CD14-positive monocyte (primary cell): ENCODE data around the gene CDH23. TPM values are rescaled to one million over a fixed set of nuclear protein-coding genes. Genes with fewer than 3 reads are reported as not detected.

Experiments used
- DNase-seq, 3 donors: peaks; one replicate each; pipeline ENCODE4 v3.0.0-alpha.2; 2011 to 2022
- H2AFZ ChIP-seq: 2 replicates; pipeline ENCODE4 v1.6.0; 2012; ENCODE audit warnings: mild to moderate bottlenecking, low read depth, low read length, inconsistent platforms; ENCODE audit not compliant: insufficient read depth, poor library complexity, severe bottlenecking
- H3K27ac ChIP-seq, 2 donors: 1 replicate in 1 of 2; 2 replicates in 1 of 2; pipeline ENCODE4 v1.5.1; 2012 to 2013; ENCODE audit warnings: low read length in 2 of 2, control low read depth in 1 of 2, inconsistent platforms in 1 of 2, low read depth in 1 of 2, mild to moderate bottlenecking in 1 of 2
- H3K27me3 ChIP-seq, 2 donors: one replicate each; pipeline versions ENCODE4 v1.6.0 to v1.6.1; 2011 to 2013; ENCODE audit warnings: low read length in 2 of 2; ENCODE audit not compliant: control insufficient read depth in 2 of 2, insufficient read depth in 2 of 2
- H3K36me3 ChIP-seq, 2 donors: replicated peaks in 1 of 2; 1 replicate in 1 of 2; 2 replicates in 1 of 2; pipeline versions ENCODE4 v1.5.1 to v1.6.1; 2012 to 2013; ENCODE audit warnings: low read length in 2 of 2, control low read depth in 1 of 2, inconsistent platforms in 1 of 2, mild to moderate bottlenecking in 1 of 2; ENCODE audit not compliant: insufficient read depth in 2 of 2, control insufficient read depth in 1 of 2
- H3K4me1 ChIP-seq, 2 donors: 1 replicate in 1 of 2; 2 replicates in 1 of 2; pipeline versions ENCODE4 v1.5.1 to v1.6.1; 2012 to 2013; ENCODE audit warnings: low read length in 2 of 2, control low read depth in 1 of 2, inconsistent platforms in 1 of 2, mild to moderate bottlenecking in 1 of 2, moderate library complexity in 1 of 2; ENCODE audit not compliant: insufficient read depth in 2 of 2, control insufficient read depth in 1 of 2
- H3K4me2 ChIP-seq: replicated peaks from 2 replicates; pipeline ENCODE3; 2012; ENCODE audit warnings: low read length, moderate library complexity, mild to moderate bottlenecking; ENCODE audit not compliant: poor library complexity, severe bottlenecking; ENCODE audit errors: extremely low read depth
- H3K4me3 ChIP-seq, 3 experiments: fragments of 200-600 bp in 1 of 3; sonication (generic) in 1 of 3; replicated peaks in 1 of 3; 1 replicate in 2 of 3; 2 replicates in 1 of 3; pipeline ENCODE4 v1.5.1; 2011 to 2013; ENCODE audit warnings: low read length in 3 of 3, mild to moderate bottlenecking in 3 of 3, control low read depth in 2 of 3, low read depth in 2 of 3, inconsistent platforms in 1 of 3, moderate library complexity in 1 of 3
- H3K79me2 ChIP-seq: 2 replicates; pipeline ENCODE4 v1.6.0; 2012; ENCODE audit warnings: mild to moderate bottlenecking, control low read depth, inconsistent platforms, low read length, moderate library complexity; ENCODE audit not compliant: insufficient read depth
- H3K9ac ChIP-seq: 2 replicates; pipeline ENCODE4 v1.6.0; 2017; ENCODE audit warnings: low read length, mild to moderate bottlenecking; ENCODE audit not compliant: insufficient read depth, poor library complexity, severe bottlenecking
- H3K9me3 ChIP-seq, 2 donors: replicated peaks in 1 of 2; 1 replicate in 1 of 2; 2 replicates in 1 of 2; pipeline versions ENCODE4 v1.5.1 to v1.6.1; 2012 to 2013; ENCODE audit warnings: low read length in 2 of 2, control low read depth in 1 of 2; ENCODE audit not compliant: control insufficient read depth in 1 of 2, insufficient read depth in 1 of 2
- H4K20me1 ChIP-seq: 2 replicates; pipeline ENCODE4 v1.6.0; 2012; ENCODE audit warnings: mild to moderate bottlenecking, low read length, control low read depth, moderate library complexity; ENCODE audit not compliant: insufficient read depth
- H3K27ac Mint-ChIP-seq, 7 donors: one replicate each; pipeline ENCODE4 v1.8.0; 2020; ENCODE audit warnings: mild to moderate bottlenecking in 7 of 7, mixed read lengths in 7 of 7, moderate library complexity in 6 of 7, inconsistent platforms in 2 of 7
- H3K27me3 Mint-ChIP-seq, 3 donors: one replicate each; pipeline ENCODE4 v1.8.0; 2021 to 2022; ENCODE audit warnings: low read depth in 3 of 3, mild to moderate bottlenecking in 3 of 3, mixed read lengths in 3 of 3, moderate library complexity in 3 of 3, inconsistent platforms in 1 of 3
- H3K36me3 Mint-ChIP-seq, 2 donors: one replicate each; pipeline ENCODE4 v1.8.0; 2020; ENCODE audit warnings: mixed read lengths in 2 of 2, inconsistent platforms in 1 of 2, mild to moderate bottlenecking in 1 of 2
- H3K4me1 Mint-ChIP-seq: one replicate; pipeline ENCODE4 v1.8.0; 2020; ENCODE audit warnings: mild to moderate bottlenecking, mixed read lengths
- H3K4me3 Mint-ChIP-seq, 2 donors: one replicate each; pipeline ENCODE4 v1.8.0; 2020; ENCODE audit warnings: mild to moderate bottlenecking in 2 of 2, mixed read lengths in 2 of 2, moderate library complexity in 1 of 2
- H3K9me3 Mint-ChIP-seq, 7 donors: one replicate each; pipeline ENCODE4 v1.8.0; 2020 to 2022; ENCODE audit warnings: mixed read lengths in 7 of 7, mild to moderate bottlenecking in 6 of 7, moderate library complexity in 6 of 7, inconsistent platforms in 2 of 7
- CTCF ChIP-seq: fragments of 200-600 bp; IDR thresholded peaks from one replicate; pipeline ENCODE4 v1.8.0; 2022; ENCODE audit warnings: antibody characterized with exemption, mild to moderate bottlenecking
- WGBS: methylation state at CpG from one replicate; pipeline ENCODE4 v1.1.5; 2013; ENCODE audit warnings: missing lambda C conversion rate; ENCODE audit not compliant: insufficient coverage; 5-methylcytosine and 5-hydroxymethylcytosine counted together
- intact Hi-C, 2 donors: fragments of 100-400 bp; cut with micrococcal nuclease; formaldehyde crosslinking; loops; one replicate each; pipeline versions ENCODE4 v1.15.0 to v1.15.1; 2023
- polyA plus RNA-seq, 3 donors: library from polyadenylated mRNA; depleted of rRNA in 1 of 3; unstranded in 2 of 3; stranded (reverse) in 1 of 3; fragments of 300-500 nt in 2 of 3; fragments of >200 nt in 1 of 3; fragmentation: Illumina TruSeq in 2 of 3; gene quantifications; 1 replicate in 2 of 3; 2 replicates in 1 of 3; pipeline ENCODE4 v1.2.3, GENCODE V29; 2012 to 2021

Gene CDH23
- polyA plus RNA-seq, 3 donors: 8.2 to 36.2 (median 10.5) TPM

DNA sequence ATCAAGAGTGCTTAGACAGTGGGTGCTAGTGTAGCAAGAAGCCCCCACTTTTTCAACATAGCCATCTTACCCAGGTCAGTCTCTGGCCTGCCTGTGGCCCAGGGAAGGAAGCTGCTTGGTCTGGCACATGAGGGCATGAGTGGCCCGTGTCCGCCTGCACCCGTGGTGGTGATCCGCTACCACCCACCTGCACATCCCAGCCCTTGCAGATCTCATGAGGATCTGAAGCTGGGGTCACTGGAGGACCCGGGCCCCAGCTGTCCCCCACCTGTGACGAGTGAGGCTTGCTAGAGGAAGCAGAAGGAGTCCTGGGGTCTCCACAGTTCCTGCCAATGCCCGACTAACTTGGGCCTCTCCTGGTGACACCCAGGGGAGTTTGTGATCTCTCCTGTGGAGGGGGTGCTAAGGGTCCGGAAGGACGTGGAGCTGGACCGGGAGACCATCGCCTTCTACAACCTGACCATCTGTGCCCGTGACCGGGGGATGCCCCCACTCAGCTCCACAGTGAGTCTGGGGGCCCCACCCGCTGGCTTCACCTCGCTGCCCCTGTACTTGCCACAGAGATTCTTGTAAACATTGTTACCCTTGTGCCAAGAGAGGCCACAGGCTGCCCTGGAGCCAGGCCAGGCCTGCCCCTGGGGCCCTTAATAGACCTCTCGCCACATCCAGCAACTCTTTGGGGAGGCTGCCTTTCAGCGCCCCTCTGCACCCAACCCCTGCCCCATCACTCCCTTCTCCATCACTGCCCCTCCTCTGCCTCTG lies 387.4 kb downstream of the CDH23 start:
- Histone ChIP-seq H3K9ac (no peak overlapping the region), H3K79me2 (no peaks in the 10 kb centered on the region), H3K36me3 (no peaks in the 10 kb centered on the region), H3K4me2 (no peak overlapping the region), H2AFZ (no peak overlapping the region), H3K9me3 (no peaks in the 10 kb centered on the region), H3K4me3 (no peak overlapping the region), H3K27ac (no peak overlapping the region), H3K27me3 (no peaks in the 10 kb centered on the region), H4K20me1 (no peaks in the 10 kb centered on the region), H3K4me1 (peaks cover 40 to 51% of the 10 kb centered on the region in 2 donors)
- intact Hi-C loops: no loop called here
- 86% methylated on average over 12 of the region's 17 CpGs for WGBS
- no peak overlapping the region for H3K4me3 Mint-ChIP-seq
- peaks cover 47% of the 10 kb centered on the region for H3K4me1 Mint-ChIP-seq
- no peak for DNase-seq
- peaks cover 2 to 8% of the 10 kb centered on the region in 2 donors for H3K36me3 Mint-ChIP-seq
- H3K27ac Mint-ChIP-seq: no peak overlapping the region
- no peak for TF ChIP-seq CTCF
- peaks cover 3 to 7% (median 4%) of the 10 kb centered on the region in 3 donors for H3K27me3 Mint-ChIP-seq
- peaks cover 0 to 2% (median 0%) of the 10 kb centered on the region in 7 donors for H3K9me3 Mint-ChIP-seq

- Mint-ChIP-seq H3K4me3 (no peak overlapping the region), H3K27me3 (peaks cover 2 to 9% (median 4%) of the 10 kb centered on the region in 3 donors), H3K27ac (no peak overlapping the region), H3K36me3 (peaks cover 2 to 8% of the 10 kb centered on the region in 2 donors), H3K9me3 (peaks cover 0 to under 1% (median 0%) of the 10 kb centered on the region in 7 donors), H3K4me1 (peaks cover 40% of the 10 kb centered on the region)
- Histone ChIP-seq H2AFZ (no peak overlapping the region), H3K36me3 (no peaks in the 10 kb centered on the region), H3K27me3 (no peaks in the 10 kb centered on the region), H3K4me2 (no peak overlapping the region), H3K9ac (no peak overlapping the region), H3K4me1 (peaks cover 34 to 44% of the 10 kb centered on the region in 2 donors), H3K9me3 (no peaks in the 10 kb centered on the region), H3K79me2 (no peaks in the 10 kb centered on the region), H3K4me3 (no peak overlapping the region), H4K20me1 (no peaks in the 10 kb centered on the region), H3K27ac (no peak overlapping the region)
- TF ChIP-seq CTCF: no peak
- WGBS: 96% methylated on average over 18 of the region's 18 CpGs
- DNase-seq: no peak
- intact Hi-C loops: no loop called here
Observed at GRCh38 chr10:71784679-71785272, 388.1 kb downstream of the CDH23 start.
